Astrocyte (in vitro differentiated cells and primary cell): ENCODE data around the gene TXLNB. TPM values are rescaled to one million over a fixed set of nuclear protein-coding genes. Genes with fewer than 3 reads are reported as not detected.

Experiments used
- DNase-seq: peaks from one replicate; pipeline ENCODE4 v3.0.0-alpha.2; 2010; ENCODE audit warnings: low read depth
- FAIRE-seq: peaks from 2 replicates; lab custom pipeline; 2011; peaks lifted over from hg19 to GRCh38; lab: Jason Lieb, UNC
- H2AFZ ChIP-seq: 2 replicates; pipeline ENCODE4 v1.6.0; 2012; ENCODE audit warnings: low read depth, low read length, inconsistent platforms
- H3K27ac ChIP-seq: 2 replicates; pipeline ENCODE4 v1.5.1; 2011; ENCODE audit warnings: low read depth, low read length, inconsistent platforms
- H3K27me3 ChIP-seq: 2 replicates; pipeline ENCODE4 v1.6.0; 2011; ENCODE audit warnings: low read length, inconsistent platforms; ENCODE audit not compliant: insufficient read depth
- H3K36me3 ChIP-seq: 2 replicates; pipeline ENCODE4 v1.5.1; 2011; ENCODE audit warnings: low read length, inconsistent platforms; ENCODE audit not compliant: insufficient read depth
- H3K4me1 ChIP-seq: 2 replicates; pipeline ENCODE4 v1.5.1; 2011; ENCODE audit warnings: low read length, inconsistent platforms; ENCODE audit not compliant: insufficient read depth
- H3K4me2 ChIP-seq: 2 replicates; pipeline ENCODE4 v1.6.0; 2012; ENCODE audit warnings: low read length, inconsistent platforms
- H3K4me3 ChIP-seq: 2 replicates; pipeline ENCODE4 v1.5.1; 2011; ENCODE audit warnings: low read depth, mild to moderate bottlenecking, low read length, inconsistent platforms; ENCODE audit not compliant: insufficient read depth
- H3K79me2 ChIP-seq: 2 replicates; pipeline ENCODE4 v1.6.0; 2012; ENCODE audit warnings: mild to moderate bottlenecking, low read length, inconsistent platforms; ENCODE audit not compliant: insufficient read depth
- H3K9ac ChIP-seq: 2 replicates; pipeline ENCODE4 v1.6.0; 2012; ENCODE audit warnings: mild to moderate bottlenecking, low read length, inconsistent platforms
- H3K9me3 ChIP-seq: 2 replicates; pipeline ENCODE4 v1.5.1; 2012; ENCODE audit warnings: low read depth, mild to moderate bottlenecking, low read length, inconsistent platforms; ENCODE audit not compliant: insufficient read depth
- H4K20me1 ChIP-seq: 2 replicates; pipeline ENCODE4 v1.6.0; 2012; ENCODE audit warnings: low read length, inconsistent platforms; ENCODE audit not compliant: insufficient read depth
- H3K27ac Mint-ChIP-seq: one replicate; pipeline ENCODE4 v1.8.0; 2021; ENCODE audit warnings: mild to moderate bottlenecking, mixed read lengths; ENCODE audit not compliant: unreplicated experiment
- H3K27me3 Mint-ChIP-seq: one replicate; pipeline ENCODE4 v1.8.0; 2021; ENCODE audit warnings: low read depth, mixed read lengths; ENCODE audit not compliant: unreplicated experiment
- H3K36me3 Mint-ChIP-seq: one replicate; pipeline ENCODE4 v1.8.0; 2021; ENCODE audit warnings: low read depth, mixed read lengths; ENCODE audit not compliant: unreplicated experiment
- H3K4me1 Mint-ChIP-seq: one replicate; pipeline ENCODE4 v1.8.0; 2021; ENCODE audit warnings: low read depth, mixed read lengths; ENCODE audit not compliant: unreplicated experiment
- H3K4me3 Mint-ChIP-seq: one replicate; pipeline ENCODE4 v1.8.0; 2021; ENCODE audit warnings: mild to moderate bottlenecking, moderate library complexity, mixed read lengths; ENCODE audit not compliant: unreplicated experiment
- H3K9me3 Mint-ChIP-seq: one replicate; pipeline ENCODE4 v1.8.0; 2021; ENCODE audit warnings: mild to moderate bottlenecking, mixed read lengths; ENCODE audit not compliant: unreplicated experiment
- CTCF ChIP-seq: IDR thresholded peaks from 2 replicates; pipeline ENCODE4 v1.5.1; 2011; ENCODE audit warnings: low read depth, mild to moderate bottlenecking, inconsistent platforms, low read length, moderate library complexity; ENCODE audit not compliant: insufficient read depth
- EZH2 ChIP-seq: IDR thresholded peaks from 2 replicates; pipeline ENCODE4 v1.6.1; 2012; ENCODE audit warnings: mild to moderate bottlenecking, low read length, inconsistent platforms; ENCODE audit not compliant: insufficient read depth
- total RNA-seq: library from RNA; stranded (reverse); gene quantifications from 2 replicates; pipeline ENCODE4 v1.2.1, GENCODE V29; 2021

TXLNB gene
- total RNA-seq, 1 donor from 2014 or later, result 0.57 TPM

DNA sequence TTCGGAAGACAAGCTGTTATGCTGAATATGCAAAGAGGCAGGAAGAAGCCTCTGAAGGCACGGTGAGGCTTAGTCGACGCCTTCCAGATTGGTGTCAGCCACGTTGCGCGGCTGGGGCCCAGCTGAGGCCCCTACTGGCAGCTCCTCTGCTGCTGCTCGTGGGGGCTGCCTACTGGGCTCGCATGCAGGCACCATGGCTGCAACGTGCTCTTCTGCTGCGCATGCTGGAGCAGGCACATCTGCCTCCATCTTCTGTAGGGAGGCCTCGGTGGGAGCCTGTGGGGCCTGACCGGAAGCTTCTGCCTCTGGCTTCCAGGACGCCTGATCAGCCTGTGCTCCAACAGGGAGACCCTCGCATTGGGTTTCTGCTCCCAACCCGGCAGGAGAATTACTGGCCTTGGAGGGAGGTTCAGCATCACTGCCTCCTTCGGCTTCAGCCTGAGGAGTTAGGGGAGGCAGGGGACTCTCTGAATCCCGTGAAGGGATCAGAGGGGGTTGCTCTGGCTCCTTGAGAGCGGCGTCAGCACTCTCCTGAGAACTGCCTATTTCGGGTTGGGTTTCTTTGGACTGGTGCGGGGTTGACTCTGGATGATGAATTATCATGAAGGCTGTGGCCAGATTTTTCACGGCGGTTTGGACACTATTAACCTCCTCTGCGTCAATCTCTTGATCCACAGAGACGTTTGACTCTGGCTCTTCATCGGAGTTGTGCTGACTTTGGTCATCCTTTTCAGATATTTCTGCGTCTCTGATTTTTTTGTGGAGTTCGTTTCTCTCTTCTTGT is 49.1 kb downstream of the TXLNB start:
- no peaks in the 10 kb centered on the region for H3K9me3 ChIP-seq
- H3K9ac ChIP-seq, result no peak overlapping the region
- no peak overlapping the region for H2AFZ ChIP-seq
- Mint-ChIP-seq H3K4me3 (no peak overlapping the region), H3K27ac (no peak overlapping the region), H3K4me1 (peaks cover 4% of the 10 kb centered on the region), H3K9me3 (no peaks in the 10 kb centered on the region), H3K27me3 (peaks cover 2% of the 10 kb centered on the region), H3K36me3 (no peaks in the 10 kb centered on the region)
- H3K27ac ChIP-seq, result no peak overlapping the region
- FAIRE-seq, result no peak
- no peak overlapping the region for H3K4me2 ChIP-seq
- DNase-seq, result peak; percentile 68
- H3K4me1 ChIP-seq, result peaks cover 4% of the 10 kb centered on the region
- no peaks in the 10 kb centered on the region for H4K20me1 ChIP-seq
- H3K79me2 ChIP-seq, result no peaks in the 10 kb centered on the region
- no peak for TF ChIP-seq CTCF
- TF ChIP-seq EZH2, result no peak
- no peak overlapping the region for H3K4me3 ChIP-seq
- H3K27me3 ChIP-seq, result no peaks in the 10 kb centered on the region
- no peaks in the 10 kb centered on the region for H3K36me3 ChIP-seq

DNA sequence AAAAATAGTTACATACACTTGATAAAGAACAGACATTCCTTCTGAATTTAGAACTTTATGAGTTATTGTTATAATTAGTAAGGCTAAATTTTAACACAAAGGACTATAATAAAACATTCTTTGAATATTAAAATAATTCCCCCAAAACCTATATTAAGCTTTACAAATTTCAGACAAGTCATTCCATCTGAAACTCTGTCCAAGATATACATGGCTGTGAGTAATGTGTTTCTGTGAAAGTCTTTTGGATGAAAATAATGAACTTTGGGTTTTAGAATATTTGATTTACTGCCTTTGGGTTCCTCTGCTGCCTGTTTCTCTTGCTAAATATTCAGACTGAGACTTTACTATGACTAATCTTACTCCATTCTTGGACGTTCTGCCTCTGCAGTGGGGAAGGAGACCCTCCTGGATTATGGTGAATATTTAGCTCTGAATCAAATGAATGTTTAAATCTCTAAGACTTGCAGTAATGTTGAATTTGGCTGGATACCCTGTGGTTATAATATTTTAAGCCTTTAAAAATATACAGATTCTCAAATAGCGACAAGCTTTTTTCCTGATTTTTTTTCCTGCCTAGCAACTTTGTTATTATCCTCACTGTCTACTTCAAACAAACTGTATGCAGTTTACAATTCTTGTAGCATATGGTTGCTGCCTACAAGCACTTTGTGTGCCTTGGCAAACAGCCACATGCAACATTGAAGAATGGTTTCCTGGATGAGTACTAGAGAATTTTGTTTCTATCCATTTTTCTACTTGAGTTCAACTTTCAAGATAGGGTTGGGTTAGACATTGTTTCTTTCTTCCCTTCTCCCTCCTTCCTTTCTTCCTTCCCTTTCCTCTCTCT is 51.4 kb downstream of the TXLNB start:
- Histone ChIP-seq H4K20me1 (no peaks in the 10 kb centered on the region), H3K9me3 (no peaks in the 10 kb centered on the region), H3K9ac (no peak overlapping the region), H3K79me2 (no peaks in the 10 kb centered on the region), H2AFZ (no peak overlapping the region), H3K36me3 (no peaks in the 10 kb centered on the region), H3K4me1 (peaks cover 4% of the 10 kb centered on the region), H3K27ac (no peak overlapping the region), H3K4me3 (no peak overlapping the region), H3K4me2 (peak overlapping the region; percentile 7), H3K27me3 (no peaks in the 10 kb centered on the region)
- peaks cover 2% of the 10 kb centered on the region for H3K27me3 Mint-ChIP-seq
- TF ChIP-seq EZH2, result no peak
- no peak for TF ChIP-seq CTCF
- no peak overlapping the region for H3K4me3 Mint-ChIP-seq
- peak; percentile 88 for DNase-seq
- FAIRE-seq, result peak; percentile 41
- H3K27ac Mint-ChIP-seq, result no peak overlapping the region
- no peaks in the 10 kb centered on the region for H3K36me3 Mint-ChIP-seq
- peaks cover 2% of the 10 kb centered on the region for H3K9me3 Mint-ChIP-seq
- peaks cover 4% of the 10 kb centered on the region for H3K4me1 Mint-ChIP-seq
